GM23248 (cell line): Measurements from ENCODE around the gene NALCN.

ENCODE experiments used
- EZH2 ChIP-seq: fragments of 200-600 bp; sonication (generic); IDR thresholded peaks from 2 replicates; pipeline ENCODE4 v1.6.1; 2018; ENCODE audit warnings: antibody characterized with exemption, mild to moderate bottlenecking; ENCODE audit not compliant: insufficient read depth, poor library complexity, severe bottlenecking
- EZH2phosphoT487 ChIP-seq: fragments of 200-600 bp; sonication (generic); IDR thresholded peaks from 2 replicates; pipeline ENCODE4 v1.6.1; 2018; ENCODE audit warnings: antibody characterized with exemption, moderate library complexity, mild to moderate bottlenecking, low read depth; ENCODE audit not compliant: insufficient read depth

GRCh38 chr13:101434486-101434885 lies 18.2 kb upstream of the NALCN start:
- TF ChIP-seq EZH2phosphoT487 (no peak), EZH2 (no peak)
